Esophagus squamous epithelium (tissue), 5 donors: ENCODE measurements around the gene UBE3B. TPM values are rescaled to one million over a fixed set of nuclear protein-coding genes. Genes with fewer than 3 reads are reported as not detected.

Experiments
- DNase-seq: peaks from one replicate; lab custom pipeline; 2025; lab: John Stamatoyannopoulos, UW
- H3K27ac ChIP-seq, 4 donors: fragments of 200-600 bp; sonication (generic); one replicate each; pipeline ENCODE4 v1.5.1; 2016 to 2019; ENCODE audit warnings: mild to moderate bottlenecking in 1 of 4
- H3K27me3 ChIP-seq, 4 donors: fragments of 200-600 bp; sonication (generic); 1 replicate in 3 of 4; 2 replicates in 1 of 4; pipeline versions ENCODE4 v1.5.1 to v1.6.0; 2017 to 2021; ENCODE audit warnings: antibody characterized with exemption in 1 of 4
- H3K36me3 ChIP-seq, 3 donors: fragments of 200-600 bp; sonication (generic); one replicate each; pipeline ENCODE4 v1.5.1; 2016 to 2019
- H3K4me1 ChIP-seq, 3 donors: fragments of 200-600 bp; sonication (generic); one replicate each; pipeline ENCODE4 v1.5.1; 2017 to 2019
- H3K4me3 ChIP-seq, 4 donors: fragments of 200-600 bp; sonication (generic); 1 replicate in 3 of 4; 2 replicates in 1 of 4; pipeline ENCODE4 v1.5.1; 2016 to 2019; ENCODE audit warnings: mild to moderate bottlenecking in 2 of 4, moderate library complexity in 1 of 4
- H3K9me3 ChIP-seq, 3 donors: fragments of 200-600 bp; sonication (generic); one replicate each; pipeline ENCODE4 v1.5.1; 2016 to 2019
- CTCF ChIP-seq, 6 experiments: fragments of 450-650 bp in 4 of 6; fragments of 200-600 bp in 2 of 6; sonication (generic) in 2 of 6; IDR thresholded peaks; one replicate each; pipeline ENCODE4 v1.5.1; 2016 to 2019; ENCODE audit warnings: antibody characterized with exemption in 6 of 6, mild to moderate bottlenecking in 4 of 6, moderate library complexity in 4 of 6
- POLR2A ChIP-seq, 4 donors: fragments of 450-650 bp; IDR thresholded peaks; one replicate each; pipeline ENCODE4 v1.6.1; 2017; ENCODE audit warnings: antibody characterized with exemption in 4 of 4, mild to moderate bottlenecking in 4 of 4, moderate library complexity in 3 of 4
- WGBS, 2 donors: methylation state at CpG; one replicate each; pipeline ENCODE4 v1.1.5; 2018; 5-methylcytosine and 5-hydroxymethylcytosine counted together
- intact Hi-C: fragments of 100-400 bp; cut with DNase I; formaldehyde crosslinking; loops from one replicate; pipeline ENCODE4 v1.15.0; 2022
- total RNA-seq, 4 donors: library from RNA; depleted of rRNA; stranded (reverse); fragments of >200 nt; gene quantifications; one replicate each; pipeline ENCODE4 v1.1.0, GENCODE V29; 2016
- donor health status: DM: yes; HTN: yes; CAD: no.

Gene UBE3B
- total RNA-seq, 4 donors from 2014 or later = 31.7 to 48.7 (median 37.6) TPM

- DNase-seq = no peak
- 49 to 58% methylated on average over 14 to 15 of the region's 16 CpGs for WGBS, 2 donors
- H3K4me3 ChIP-seq = no peak overlapping the region
- H3K27ac ChIP-seq = no peak overlapping the region
- H3K4me1 ChIP-seq = peaks cover 0 to 26% (median 0%) of the 10 kb centered on the region in 3 donors
- H3K27me3 ChIP-seq = peaks cover 0 to 50% (median 0%) of the 10 kb centered on the region in 4 donors
- peaks cover 0 to 22% (median 0%) of the 10 kb centered on the region in 3 donors for H3K36me3 ChIP-seq
- H3K9me3 ChIP-seq = no peaks in the 10 kb centered on the region
- intact Hi-C loops = no loop called here
- TF ChIP-seq POLR2A (IDR thresholded peaks at IDR 0.05) (no peak), CTCF (IDR thresholded peaks at IDR 0.05) (no peak)
Observed at GRCh38 chr12:109553906-109554500, 76.6 kb downstream of the UBE3B start.

- intact Hi-C loops = no loop called here
- Histone ChIP-seq H3K36me3 (peaks cover 0 to 28% (median 0%) of the 10 kb centered on the region in 3 donors), H3K27ac (no peak overlapping the region), H3K4me1 (peaks cover 0 to 26% (median 0%) of the 10 kb centered on the region in 3 donors), H3K27me3 (peaks cover 0 to 44% (median 0%) of the 10 kb centered on the region in 4 donors), H3K9me3 (no peaks in the 10 kb centered on the region), H3K4me3 (no peak overlapping the region)
- no peak for TF ChIP-seq CTCF (IDR thresholded peaks at IDR 0.05)
- TF ChIP-seq POLR2A (IDR thresholded peaks at IDR 0.05) = no peak
- no peak for DNase-seq
- 38 to 45% methylated on average over 6 of the region's 6 CpGs for WGBS, 2 donors
Observed at GRCh38 chr12:109554761-109555160, 77.3 kb downstream of the UBE3B start.

- 74 to 77% methylated on average over 11 to 15 of the region's 18 CpGs for WGBS, 2 donors
- no peak overlapping the region for H3K27ac ChIP-seq
Observed at GRCh38 chr12:109555431-109556315, 78.2 kb downstream of the UBE3B start.

GRCh38 chr12:109557200-109557599 is 79.8 kb downstream of the UBE3B start:
- peaks cover 0 to 26% (median 0%) of the 10 kb centered on the region in 3 donors for H3K4me1 ChIP-seq
- intact Hi-C loops = no loop called here
- H3K27me3 ChIP-seq = peaks cover 0 to 24% (median 0%) of the 10 kb centered on the region in 4 donors
- H3K36me3 ChIP-seq = peaks cover 0 to 52% (median 0%) of the 10 kb centered on the region in 3 donors
- H3K9me3 ChIP-seq = no peaks in the 10 kb centered on the region
- 95 to 100% methylated on average over 2 to 3 of the region's 10 CpGs for WGBS, 2 donors
- TF ChIP-seq CTCF (IDR thresholded peaks at IDR 0.05) = no peak
- no peak for TF ChIP-seq POLR2A (IDR thresholded peaks at IDR 0.05)
- DNase-seq = no peak
- H3K27ac ChIP-seq = peak overlapping the region in 2 of 4 donors; percentile 1 to 65
- no peak overlapping the region for H3K4me3 ChIP-seq

More at GRCh38 chr12:109555431-109556315, 78.2 kb downstream of the UBE3B start:
- intact Hi-C loops = no loop called here
- TF ChIP-seq CTCF (IDR thresholded peaks at IDR 0.05) (no peak), POLR2A (IDR thresholded peaks at IDR 0.05) (no peak)
- no peak overlapping the region for H3K4me3 ChIP-seq
- H3K4me1 ChIP-seq = peaks cover 0 to 26% (median 0%) of the 10 kb centered on the region in 3 donors
- peaks cover 0 to 34% (median 0%) of the 10 kb centered on the region in 4 donors for H3K27me3 ChIP-seq
- DNase-seq = no peak
- no peaks in the 10 kb centered on the region for H3K9me3 ChIP-seq
- H3K36me3 ChIP-seq = peaks cover 0 to 37% (median 0%) of the 10 kb centered on the region in 3 donors
